ENCODE results near the gene ACOT11. TPM values are rescaled to one million over a fixed set of nuclear protein-coding genes. Genes with fewer than 3 reads are reported as not detected.

ACOT11 gene
- total RNA-seq, 1 donor from 2014 or later: 0.86 TPM

DNA sequence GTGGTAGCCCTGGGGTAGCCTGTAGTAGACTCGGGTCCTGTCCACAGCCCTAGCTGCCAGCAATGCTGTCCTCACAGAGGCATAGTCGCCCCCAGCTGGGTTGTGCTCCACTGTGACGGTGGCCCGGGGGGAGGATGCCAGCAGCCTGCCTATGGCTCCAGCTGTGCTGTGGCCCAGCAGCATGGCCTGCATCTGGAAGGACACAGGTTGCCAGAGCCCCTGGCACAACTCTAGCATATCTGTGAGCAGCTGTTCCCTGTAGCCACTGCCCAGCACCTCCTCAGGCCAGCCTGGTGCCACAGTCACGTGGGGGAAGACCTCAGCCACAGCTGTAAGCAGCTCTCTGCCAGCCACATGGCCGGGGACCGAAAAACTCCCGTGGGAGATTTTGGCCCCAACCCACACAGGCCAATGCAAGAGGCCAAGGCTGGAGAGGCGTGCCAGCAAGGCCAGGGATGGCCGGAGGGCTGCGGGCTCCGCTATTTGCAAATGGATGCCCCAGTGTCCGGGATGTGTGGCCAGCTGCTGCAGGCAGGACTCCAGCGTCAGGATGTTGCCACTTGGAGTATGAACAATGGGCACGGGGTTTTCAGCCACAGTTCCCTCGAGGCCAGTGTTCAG, 61.4 kb downstream of the ACOT11 start:
- TF ChIP-seq, protein P1, sequence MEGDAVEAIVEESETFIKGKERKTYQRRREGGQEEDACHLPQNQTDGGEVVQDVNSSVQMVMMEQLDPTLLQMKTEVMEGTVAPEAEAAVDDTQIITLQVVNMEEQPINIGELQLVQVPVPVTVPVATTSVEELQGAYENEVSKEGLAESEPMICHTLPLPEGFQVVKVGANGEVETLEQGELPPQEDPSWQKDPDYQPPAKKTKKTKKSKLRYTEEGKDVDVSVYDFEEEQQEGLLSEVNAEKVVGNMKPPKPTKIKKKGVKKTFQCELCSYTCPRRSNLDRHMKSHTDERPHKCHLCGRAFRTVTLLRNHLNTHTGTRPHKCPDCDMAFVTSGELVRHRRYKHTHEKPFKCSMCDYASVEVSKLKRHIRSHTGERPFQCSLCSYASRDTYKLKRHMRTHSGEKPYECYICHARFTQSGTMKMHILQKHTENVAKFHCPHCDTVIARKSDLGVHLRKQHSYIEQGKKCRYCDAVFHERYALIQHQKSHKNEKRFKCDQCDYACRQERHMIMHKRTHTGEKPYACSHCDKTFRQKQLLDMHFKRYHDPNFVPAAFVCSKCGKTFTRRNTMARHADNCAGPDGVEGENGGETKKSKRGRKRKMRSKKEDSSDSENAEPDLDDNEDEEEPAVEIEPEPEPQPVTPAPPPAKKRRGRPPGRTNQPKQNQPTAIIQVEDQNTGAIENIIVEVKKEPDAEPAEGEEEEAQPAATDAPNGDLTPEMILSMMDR (conservative IDR thresholded peaks at IDR 0.05; ENCODE audit: low read depth, low read length): no peak
- DNase-seq (ENCODE audit: low read depth): no peak
- H3K4me3 ChIP-seq (ENCODE audit: low read depth, low read length): no peak overlapping the region

DNA sequence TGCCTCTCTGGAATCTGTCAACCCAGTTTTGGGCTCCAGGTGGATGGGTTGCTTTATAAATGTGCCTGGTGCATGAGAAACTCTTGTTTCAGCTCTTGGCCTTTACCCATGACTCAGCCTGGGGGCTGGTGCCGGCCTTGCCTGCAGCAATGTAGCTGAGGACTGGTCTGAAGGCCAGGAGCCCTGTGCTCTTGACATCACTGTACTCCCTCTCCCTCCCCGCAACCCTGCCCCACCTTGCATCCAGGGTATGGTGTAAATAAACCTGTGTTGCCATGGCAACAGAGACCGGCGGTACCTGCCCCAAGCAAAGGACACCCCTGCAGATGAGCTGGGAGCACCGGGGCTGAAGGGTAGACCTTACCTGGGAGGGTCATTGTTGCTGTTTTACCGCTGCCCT, 62.0 kb downstream of the ACOT11 start:
- DNase-seq (ENCODE audit: low read depth): no peak

DNA sequence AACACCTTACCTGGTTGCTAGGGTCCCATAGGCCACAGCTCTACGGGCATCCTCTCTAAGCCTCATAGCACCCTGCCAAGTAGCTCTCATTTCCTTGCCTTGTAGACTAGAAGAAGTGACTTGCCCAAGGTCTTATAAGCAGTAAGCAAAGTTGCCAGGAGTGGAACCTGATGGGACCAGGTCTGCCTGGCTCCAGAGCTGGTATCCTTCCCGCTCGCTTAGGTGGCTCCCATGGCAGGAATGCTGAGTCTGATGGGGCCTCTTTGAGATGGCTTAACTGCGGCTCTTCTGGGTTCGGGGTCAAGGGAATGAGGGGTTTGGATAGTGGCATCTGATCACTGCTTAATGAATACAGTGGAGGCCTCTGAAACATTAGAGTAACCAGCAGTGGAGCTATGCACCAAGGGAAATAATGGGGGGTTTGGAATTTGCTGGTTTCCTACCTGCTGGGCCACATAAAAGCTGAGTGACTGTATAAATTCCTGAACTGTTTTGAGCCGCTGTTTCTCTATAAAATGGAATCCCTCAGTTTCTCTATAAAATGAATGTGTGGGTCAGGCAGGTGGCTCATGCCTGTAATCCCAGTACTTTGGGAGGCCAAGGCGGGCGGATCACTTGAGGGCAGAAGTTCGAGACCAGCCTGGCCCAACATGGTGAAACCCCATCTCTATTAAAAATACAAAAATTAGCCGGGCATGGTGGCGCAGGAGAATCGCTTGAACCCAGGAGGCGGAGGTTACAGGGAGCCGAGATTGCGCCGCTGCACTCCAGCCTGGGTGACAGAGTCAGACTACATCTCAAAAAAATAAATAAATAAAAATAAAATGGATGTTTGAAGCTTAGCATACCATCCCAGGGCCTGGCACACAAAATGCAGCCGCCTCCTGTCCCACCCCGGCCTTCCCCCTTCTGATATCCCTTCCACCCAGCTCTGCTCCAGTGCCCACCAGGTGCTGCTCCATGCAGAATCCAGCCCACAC, 62.9 kb downstream of the ACOT11 start:
- TF ChIP-seq, protein P1 (conservative IDR thresholded peaks at IDR 0.05; ENCODE audit: low read depth, low read length): no peak
- no peak for DNase-seq (ENCODE audit: low read depth)
- H3K4me3 ChIP-seq (ENCODE audit: low read depth, low read length): no peak overlapping the region

More for the DNA sequence above, 62.0 kb downstream of the ACOT11 start:
- TF ChIP-seq, protein P1 (conservative IDR thresholded peaks at IDR 0.05; ENCODE audit: low read depth, low read length): no peak
- no peak overlapping the region for H3K4me3 ChIP-seq (ENCODE audit: low read depth, low read length)

DNA sequence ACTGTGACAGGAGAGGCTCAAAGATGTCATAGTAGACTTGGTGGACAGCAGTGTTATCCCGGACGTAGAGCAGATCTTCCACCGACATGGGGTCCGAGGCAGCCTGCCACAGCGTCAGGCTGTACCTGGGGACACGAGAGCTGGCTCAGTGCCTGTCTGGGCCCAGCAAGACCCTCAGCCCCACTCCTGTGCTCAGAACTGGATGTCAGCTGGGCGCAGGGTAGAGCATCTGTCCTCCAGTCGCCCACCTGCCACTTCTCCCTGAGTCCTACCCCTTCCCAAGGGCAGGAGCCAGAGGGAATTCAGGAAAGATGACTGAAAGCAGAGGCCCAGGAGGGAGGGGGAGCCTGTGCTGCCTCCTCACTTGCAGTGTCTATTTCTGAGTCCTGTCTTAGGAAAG, 63.6 kb downstream of the ACOT11 start:
- no peak overlapping the region for H3K4me3 ChIP-seq (ENCODE audit: low read depth, low read length)
- TF ChIP-seq, protein P1 (conservative IDR thresholded peaks at IDR 0.05; ENCODE audit: low read depth, low read length): no peak
- DNase-seq (ENCODE audit: low read depth): no peak

DNA sequence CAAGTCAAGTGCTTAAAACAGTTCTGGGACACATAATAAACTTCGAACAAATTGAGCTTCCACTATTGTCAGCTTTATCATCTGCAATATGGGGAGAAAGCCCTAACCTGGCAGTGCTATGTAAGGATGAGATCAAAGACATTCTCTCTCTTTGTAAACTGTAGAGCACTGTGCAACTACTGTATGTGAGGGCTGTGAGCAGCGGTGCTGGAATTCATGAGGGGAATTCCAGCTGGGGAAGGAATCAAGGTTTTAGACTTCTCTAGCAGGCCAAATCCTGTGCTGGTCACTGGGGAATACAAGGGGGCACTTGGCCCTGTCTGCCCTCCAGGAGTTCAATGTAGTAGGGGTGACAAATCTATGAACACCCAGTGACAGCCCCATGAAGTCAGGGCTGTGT, 66.0 kb downstream of the ACOT11 start:
- TF ChIP-seq, protein P1 (conservative IDR thresholded peaks at IDR 0.05; ENCODE audit: low read depth, low read length): no peak
- DNase-seq (ENCODE audit: low read depth): no peak

DNA sequence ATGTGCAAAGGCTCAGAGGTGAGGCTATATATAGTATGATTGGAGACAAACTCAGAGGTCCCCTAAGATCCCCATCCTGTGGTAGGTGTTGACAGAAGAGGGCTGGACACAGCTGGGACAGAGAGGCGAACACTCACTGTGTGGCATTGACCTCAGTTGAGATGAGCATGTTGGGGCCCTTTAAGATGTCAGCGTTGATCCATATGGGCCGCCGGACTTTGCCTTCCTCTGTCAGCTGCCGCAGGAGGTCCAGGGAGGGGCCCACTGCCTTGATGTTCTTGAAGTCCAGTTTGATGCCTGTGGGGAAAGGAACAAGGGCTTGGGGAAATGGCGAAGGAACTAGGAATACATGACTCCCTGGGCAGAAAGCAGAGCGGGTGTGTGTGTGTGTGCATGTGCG, 66.5 kb downstream of the ACOT11 start:
- DNase-seq (ENCODE audit: low read depth): no peak
- TF ChIP-seq, protein P1 (conservative IDR thresholded peaks at IDR 0.05; ENCODE audit: low read depth, low read length): no peak
- H3K4me3 ChIP-seq (ENCODE audit: low read depth, low read length): no peak overlapping the region

More for the DNA sequence above, 66.0 kb downstream of the ACOT11 start:
- H3K4me3 ChIP-seq (ENCODE audit: low read depth, low read length): no peak overlapping the region
